Tibial nerve (tissue), 4 donors: ENCODE results near the gene C4orf51. TPM values are rescaled to one million over a fixed set of nuclear protein-coding genes. Genes with fewer than 3 reads are reported as not detected.

Source experiments
- DNase-seq, 2 donors: peaks; one replicate each; pipeline ENCODE4 v3.0.0-alpha.2; 2019; ENCODE audit warnings: low spot score in 2 of 2
- H3K27ac ChIP-seq, 4 donors: fragments of 200-600 bp; sonication (generic) in 3 of 4; one replicate each; pipeline ENCODE4 v1.5.1; 2017 to 2019; ENCODE audit warnings: mild to moderate bottlenecking in 1 of 4
- H3K27me3 ChIP-seq, 2 donors: fragments of 200-600 bp; sonication (generic) in 1 of 2; one replicate each; pipeline versions ENCODE4 v1.5.1 to v1.6.0; 2017 to 2019
- H3K36me3 ChIP-seq, 3 donors: fragments of 200-600 bp; sonication (generic); one replicate each; pipeline ENCODE4 v1.5.1; 2018 to 2019
- H3K4me1 ChIP-seq, 4 donors: fragments of 200-600 bp; sonication (generic) in 3 of 4; one replicate each; pipeline ENCODE4 v1.5.1; 2017 to 2019
- H3K4me3 ChIP-seq, 4 donors: fragments of 200-600 bp; sonication (generic) in 3 of 4; one replicate each; pipeline ENCODE4 v1.5.1; 2017 to 2019; ENCODE audit warnings: mild to moderate bottlenecking in 1 of 4, moderate library complexity in 1 of 4
- H3K9me3 ChIP-seq, 4 donors: fragments of 200-600 bp; sonication (generic) in 3 of 4; one replicate each; pipeline ENCODE4 v1.5.1; 2017 to 2019
- CTCF ChIP-seq, 5 experiments: fragments of 200-600 bp in 3 of 5; fragments of 450-650 bp in 2 of 5; sonication (generic) in 3 of 5; IDR thresholded peaks; one replicate each; pipeline ENCODE4 v1.5.1; 2016 to 2019; ENCODE audit warnings: antibody characterized with exemption in 5 of 5, mild to moderate bottlenecking in 3 of 5, moderate library complexity in 2 of 5
- EP300 ChIP-seq, 2 donors: sonication (generic); formaldehyde crosslinking; IDR thresholded peaks; one replicate each; pipeline ENCODE4 v1.6.1; 2017; ENCODE audit warnings: antibody characterized with exemption in 2 of 2, mild to moderate bottlenecking in 1 of 2
- POLR2A ChIP-seq, 2 donors: fragments of 450-650 bp; IDR thresholded peaks; one replicate each; pipeline ENCODE4 v1.6.1; 2017; ENCODE audit warnings: antibody characterized with exemption in 2 of 2, mild to moderate bottlenecking in 2 of 2, moderate library complexity in 2 of 2
- WGBS, 2 donors: methylation state at CpG; one replicate each; pipeline ENCODE4 v1.1.5; 2018; 5-methylcytosine and 5-hydroxymethylcytosine counted together
- total RNA-seq, 4 donors: library from RNA; depleted of rRNA; stranded (reverse); fragments of >200 nt; gene quantifications; one replicate each; pipeline ENCODE4 v1.1.0, GENCODE V29; 2016

C4orf51 gene
- total RNA-seq, 4 donors from 2014 or later: not detected

DNA sequence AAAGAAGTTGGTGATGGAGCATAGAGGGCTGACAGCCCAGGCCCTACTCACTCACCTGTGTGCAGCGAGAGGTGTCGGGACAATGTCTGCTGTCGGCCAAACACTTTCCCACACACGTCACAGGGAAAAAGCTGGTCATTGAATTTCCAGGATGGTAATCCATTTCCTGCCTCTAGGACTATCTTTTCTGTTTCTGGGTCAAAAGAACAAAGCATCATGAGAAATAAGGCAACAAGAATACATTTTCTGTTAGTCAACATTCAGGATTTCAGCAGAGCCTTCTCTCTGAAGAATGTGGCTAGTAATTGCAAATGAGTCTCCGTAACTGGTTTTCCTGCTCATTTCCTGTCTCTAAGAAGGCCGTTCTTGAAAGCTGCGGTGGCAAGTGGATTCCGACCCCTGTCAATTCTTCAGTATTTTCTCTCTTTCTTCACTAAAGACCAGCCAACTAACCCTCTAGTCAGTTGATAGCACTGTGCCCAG is 99.4 kb downstream of the C4orf51 start:
- Histone ChIP-seq H3K4me1 (no peaks in the 10 kb centered on the region), H3K9me3 (no peaks in the 10 kb centered on the region), H3K27ac (no peak overlapping the region), H3K4me3 (no peak overlapping the region), H3K36me3 (peaks cover 0 to 14% (median 0%) of the 10 kb centered on the region in 3 donors), H3K27me3 (no peaks in the 10 kb centered on the region)
- TF ChIP-seq CTCF (IDR thresholded peaks at IDR 0.05): no peak
- no peak for TF ChIP-seq POLR2A (IDR thresholded peaks at IDR 0.05)
- TF ChIP-seq EP300 (IDR thresholded peaks at IDR 0.05): no peak
- WGBS, 2 donors: 85% methylated on average over 8 of the region's 8 CpGs
- no peak for DNase-seq

DNA sequence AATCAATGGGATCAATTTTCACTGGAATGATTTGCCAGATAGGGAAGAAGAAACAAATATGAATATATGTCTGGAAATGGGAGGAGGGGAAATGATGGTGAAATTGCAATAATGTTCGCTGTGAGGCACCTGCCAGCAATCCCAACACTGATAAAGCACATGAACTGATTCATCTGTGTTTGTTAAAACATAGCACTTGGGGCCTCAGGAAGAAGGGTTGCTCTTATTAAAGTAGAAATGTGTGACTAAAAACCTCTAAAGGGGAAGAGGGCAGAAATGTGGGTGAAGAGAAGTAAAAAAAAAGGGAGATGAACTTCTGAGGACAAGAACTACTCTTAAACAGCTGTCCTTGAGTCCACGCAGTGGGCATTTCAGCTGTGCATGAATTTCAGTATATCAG is 101.4 kb downstream of the C4orf51 start:
- Histone ChIP-seq H3K36me3 (no peaks in the 10 kb centered on the region), H3K4me3 (no peak overlapping the region), H3K27ac (no peak overlapping the region), H3K4me1 (peaks cover 0 to 7% (median 0%) of the 10 kb centered on the region in 4 donors), H3K9me3 (no peaks in the 10 kb centered on the region), H3K27me3 (no peaks in the 10 kb centered on the region)
- TF ChIP-seq POLR2A (IDR thresholded peaks at IDR 0.05): no peak
- no peak for DNase-seq
- 82 to 86% methylated on average over 2 of the region's 2 CpGs for WGBS, 2 donors

Other genes starting within 250 kb of the C4orf51 start
- gene SMAD1, start 198.3 kb upstream of the C4orf51 start, total RNA-seq: 10 to 100 TPM; 23.8 to 48.6 (median 34.9) TPM
- 1 to 10 TPM; 2.2 to 3.8 (median 2.8) TPM for gene MMAA, start 60.8 kb upstream of the C4orf51 start, total RNA-seq